Gastrocnemius medialis (tissue), 4 donors: ENCODE results near the gene PRICKLE2. TPM values are rescaled to one million over a fixed set of nuclear protein-coding genes. Genes with fewer than 3 reads are reported as not detected.

Source experiments
- ATAC-seq, 2 donors: fragments of 150-250 bp; one replicate each; pipeline ENCODE4 v1.9.1; 2016
- DNase-seq, 2 donors: peaks; one replicate each; pipeline ENCODE4 v3.0.0-alpha.2; 2019
- H3K27ac ChIP-seq, 4 donors: fragments of 200-600 bp; sonication (generic); 1 replicate in 1 of 4; 2 replicates in 3 of 4; pipeline ENCODE4 v1.5.1; 2016 to 2018; ENCODE audit warnings: mild to moderate bottlenecking in 2 of 4, moderate library complexity in 1 of 4
- H3K27me3 ChIP-seq, 3 donors: fragments of 200-600 bp; sonication (generic) in 2 of 3; 1 replicate in 1 of 3; 2 replicates in 2 of 3; pipeline versions ENCODE4 v1.5.1 to v1.6.0; 2016 to 2019; ENCODE audit warnings: mild to moderate bottlenecking in 1 of 3, moderate library complexity in 1 of 3
- H3K36me3 ChIP-seq, 2 donors: fragments of 200-600 bp; sonication (generic) in 1 of 2; one replicate each; pipeline ENCODE4 v1.5.1; 2017 to 2018
- H3K4me1 ChIP-seq, 2 donors: fragments of 200-600 bp; sonication (generic) in 1 of 2; one replicate each; pipeline ENCODE4 v1.5.1; 2016 to 2017; ENCODE audit warnings: mild to moderate bottlenecking in 2 of 2
- H3K4me3 ChIP-seq, 4 donors: fragments of 200-600 bp; sonication (generic) in 3 of 4; 1 replicate in 1 of 4; 2 replicates in 3 of 4; pipeline ENCODE4 v1.5.1; 2016 to 2019; ENCODE audit warnings: mild to moderate bottlenecking in 2 of 4
- H3K9me3 ChIP-seq, 3 donors: fragments of 200-600 bp; sonication (generic) in 2 of 3; 1 replicate in 1 of 3; 2 replicates in 2 of 3; pipeline ENCODE4 v1.5.1; 2016 to 2019
- CTCF ChIP-seq, 5 experiments: fragments of 450-650 bp in 3 of 5; fragments of 200-600 bp in 2 of 5; sonication (generic) in 2 of 5; IDR thresholded peaks in 4 of 5; conservative IDR thresholded peaks in 1 of 5; 1 replicate in 4 of 5; 2 replicates in 1 of 5; pipeline ENCODE4 v1.5.1; 2016 to 2019; ENCODE audit warnings: antibody characterized with exemption in 5 of 5, mild to moderate bottlenecking in 3 of 5, moderate library complexity in 3 of 5
- POLR2A ChIP-seq, 2 donors: fragments of 450-650 bp; IDR thresholded peaks; one replicate each; pipeline ENCODE4 v1.6.1; 2017; ENCODE audit warnings: antibody characterized with exemption in 2 of 2, mild to moderate bottlenecking in 2 of 2, moderate library complexity in 2 of 2
- in situ Hi-C, 4 donors: fragments of 200-750 bp; cut with MboI; loops; one replicate each; pipeline versions ENCODE4 v1.15.0 to v1.8.0; 2017; ENCODE audit warnings: low sequenced_read_pairs in 4 of 4
- intact Hi-C: fragments of 100-400 bp; cut with DNase I; formaldehyde crosslinking; loops from one replicate; pipeline ENCODE4 v1.15.1; 2023; ENCODE audit warnings: low total_unique reads
- total RNA-seq, 4 donors: library from RNA; depleted of rRNA; stranded (reverse); fragments of >200 nt; gene quantifications; one replicate each; pipeline versions ENCODE4 v1.1.0 to v1.2.3, GENCODE V29; 2016

The PRICKLE2 gene
- total RNA-seq, 4 donors from 2014 or later, result 3.6 to 6.7 (median 4.6) TPM

DNA sequence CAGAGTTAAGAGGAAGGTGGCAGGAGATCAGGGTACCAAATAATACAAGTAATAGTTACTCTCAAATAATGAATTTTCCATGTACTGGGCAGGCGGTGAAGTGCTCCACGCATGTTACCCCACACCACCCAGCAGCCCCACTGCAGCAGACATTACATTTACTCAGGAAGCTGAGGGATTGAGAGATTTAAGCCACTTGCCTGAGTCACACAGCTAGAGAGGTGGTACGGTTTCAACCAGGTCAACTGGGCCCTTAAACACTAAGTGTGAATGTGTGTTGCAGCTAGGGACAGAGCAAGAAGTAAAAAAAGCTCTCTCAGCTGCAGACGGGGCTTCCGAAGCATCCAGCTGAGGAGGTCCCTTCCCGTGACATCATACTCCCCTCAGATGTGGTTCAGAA lies 91.3 kb downstream of the PRICKLE2 start:
- Histone ChIP-seq H3K4me3 (no peak overlapping the region), H3K27me3 (no peaks in the 10 kb centered on the region), H3K4me1 (no peaks in the 10 kb centered on the region), H3K9me3 (no peaks in the 10 kb centered on the region), H3K27ac (no peak overlapping the region), H3K36me3 (no peaks in the 10 kb centered on the region)
- no peak for DNase-seq
- in situ Hi-C loops (no loop called here), intact Hi-C loops (no loop called here)
- ATAC-seq, result no peak
- TF ChIP-seq CTCF (IDR thresholded peaks at IDR 0.05 in 4 of 5, conservative IDR thresholded peaks at IDR 0.05 in 1 of 5) (no peak), POLR2A (IDR thresholded peaks at IDR 0.05) (no peak)

DNA sequence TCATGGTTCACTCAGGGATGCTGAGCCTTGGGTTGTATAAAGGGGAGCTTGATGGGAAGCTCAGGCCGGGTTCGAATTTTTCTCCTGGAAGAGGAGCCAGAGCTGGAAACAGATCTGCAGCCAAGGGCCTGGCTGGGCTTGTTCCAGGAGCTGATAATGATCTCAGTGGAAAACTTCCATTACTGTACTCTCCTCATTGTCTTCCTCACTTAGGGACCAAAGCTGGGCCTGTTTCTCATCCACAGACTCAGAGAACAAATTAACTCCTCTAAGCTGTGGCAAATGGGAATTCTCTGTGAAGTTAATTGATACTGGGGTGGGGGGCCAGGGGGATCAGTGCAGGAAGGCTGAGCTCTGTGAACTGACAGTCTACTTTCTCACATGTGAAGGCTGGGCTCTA lies 92.0 kb downstream of the PRICKLE2 start:
- in situ Hi-C loops, result no loop called here
- Histone ChIP-seq H3K36me3 (no peaks in the 10 kb centered on the region), H3K4me1 (no peaks in the 10 kb centered on the region), H3K27ac (no peak overlapping the region), H3K27me3 (no peaks in the 10 kb centered on the region), H3K4me3 (no peak overlapping the region), H3K9me3 (no peaks in the 10 kb centered on the region)
- intact Hi-C loops, result no loop called here
- TF ChIP-seq CTCF (IDR thresholded peaks at IDR 0.05 in 4 of 5, conservative IDR thresholded peaks at IDR 0.05 in 1 of 5), result no peak
- TF ChIP-seq POLR2A (IDR thresholded peaks at IDR 0.05), result no peak
- DNase-seq (no peak), ATAC-seq (no peak)

- H3K9me3 ChIP-seq, result no peaks in the 10 kb centered on the region
- H3K36me3 ChIP-seq, result no peaks in the 10 kb centered on the region
- H3K4me3 ChIP-seq, result no peak overlapping the region
- DNase-seq (no peak), ATAC-seq (no peak)
- H3K27ac ChIP-seq, result no peak overlapping the region
- intact Hi-C loops, result no loop called here
- no peaks in the 10 kb centered on the region for H3K27me3 ChIP-seq
- no peak for TF ChIP-seq CTCF (IDR thresholded peaks at IDR 0.05 in 4 of 5, conservative IDR thresholded peaks at IDR 0.05 in 1 of 5)
- no peak for TF ChIP-seq POLR2A (IDR thresholded peaks at IDR 0.05)
- no peaks in the 10 kb centered on the region for H3K4me1 ChIP-seq
- in situ Hi-C loops, result no loop called here
Observed at GRCh38 chr3:64131725-64132469, 93.4 kb downstream of the PRICKLE2 start.

DNA sequence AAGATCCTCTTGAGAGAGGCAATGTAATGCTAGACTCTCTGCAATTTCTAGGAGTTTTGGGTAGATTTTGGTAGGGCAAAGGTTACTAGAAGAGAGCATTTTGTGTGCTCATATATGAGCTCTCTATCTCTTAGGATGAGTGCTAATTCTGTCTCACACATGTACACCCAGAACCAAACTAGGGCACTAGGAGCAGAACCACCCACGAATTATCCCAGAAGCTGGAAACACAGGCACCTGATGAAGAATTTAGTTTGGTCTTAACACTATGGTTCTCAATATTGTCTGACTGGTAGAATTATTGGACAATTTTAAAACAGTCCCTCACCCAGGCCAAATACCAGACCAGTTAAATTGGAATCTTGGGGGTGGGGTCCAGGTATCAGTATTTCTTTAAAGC lies 94.8 kb downstream of the PRICKLE2 start:
- Histone ChIP-seq H3K9me3 (no peaks in the 10 kb centered on the region), H3K36me3 (no peaks in the 10 kb centered on the region), H3K4me1 (no peaks in the 10 kb centered on the region), H3K27ac (no peak overlapping the region), H3K4me3 (no peak overlapping the region), H3K27me3 (no peaks in the 10 kb centered on the region)
- in situ Hi-C loops, result no loop called here
- ATAC-seq, result no peak
- no peak for DNase-seq
- intact Hi-C loops, result no loop called here
- no peak for TF ChIP-seq CTCF (IDR thresholded peaks at IDR 0.05 in 4 of 5, conservative IDR thresholded peaks at IDR 0.05 in 1 of 5)
- no peak for TF ChIP-seq POLR2A (IDR thresholded peaks at IDR 0.05)

DNA sequence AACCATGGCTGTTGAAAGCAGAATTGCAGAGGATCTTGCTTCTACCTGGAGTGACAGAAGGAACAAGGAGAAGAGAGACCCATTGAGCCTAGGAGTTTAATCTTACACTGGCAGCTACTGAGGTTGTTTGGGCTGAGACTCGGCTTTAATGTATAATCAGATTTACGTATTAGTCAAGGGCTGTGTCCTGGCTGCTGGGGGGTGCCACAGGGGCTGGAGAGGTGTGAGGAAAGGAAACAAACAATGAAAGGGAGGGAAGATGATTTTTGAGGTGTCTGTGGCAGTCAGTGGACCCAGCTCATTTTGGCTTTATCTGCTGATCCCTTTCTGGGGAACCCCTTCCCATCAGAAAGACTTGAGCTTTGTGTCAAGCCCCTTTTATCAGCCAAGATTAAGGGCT lies 95.7 kb downstream of the PRICKLE2 start:
- no peaks in the 10 kb centered on the region for H3K27me3 ChIP-seq
- in situ Hi-C loops, result no loop called here
- intact Hi-C loops, result no loop called here
- no peaks in the 10 kb centered on the region for H3K9me3 ChIP-seq
- TF ChIP-seq POLR2A (IDR thresholded peaks at IDR 0.05), result no peak
- no peak for TF ChIP-seq CTCF (IDR thresholded peaks at IDR 0.05 in 4 of 5, conservative IDR thresholded peaks at IDR 0.05 in 1 of 5)
- H3K4me3 ChIP-seq, result no peak overlapping the region
- H3K27ac ChIP-seq, result no peak overlapping the region
- no peaks in the 10 kb centered on the region for H3K4me1 ChIP-seq
- DNase-seq (no peak), ATAC-seq (no peak)
- no peaks in the 10 kb centered on the region for H3K36me3 ChIP-seq
